Astrocyte (in vitro differentiated cells and primary cell): ENCODE results near the gene PCARE.

Source experiments
- CTCF ChIP-seq: IDR thresholded peaks from 2 replicates; pipeline ENCODE4 v1.5.1; 2011; ENCODE audit warnings: low read depth, mild to moderate bottlenecking, inconsistent platforms, low read length, moderate library complexity; ENCODE audit not compliant: insufficient read depth
- EZH2 ChIP-seq: IDR thresholded peaks from 2 replicates; pipeline ENCODE4 v1.6.1; 2012; ENCODE audit warnings: mild to moderate bottlenecking, low read length, inconsistent platforms; ENCODE audit not compliant: insufficient read depth

GRCh38 chr2:29017716-29018435 is 56.4 kb downstream of the PCARE start:
- TF ChIP-seq CTCF (no peak), EZH2 (no peak)
